ENCODE measurements around the gene WDR88. TPM values are rescaled to one million over a fixed set of nuclear protein-coding genes. Genes with fewer than 3 reads are reported as not detected.
A peak's percentile ranks its signal among the peaks of the same experiment; 100 is the strongest.

Gene WDR88
- total and polyA plus RNA-seq, 12 donors: 0.13 to 0.37 TPM; not detected in 10

- TF ChIP-seq CTCF (IDR thresholded peaks at IDR 0.05): no peak
- no peak overlapping the region for H3K27ac ChIP-seq
- intact Hi-C loops (cut with DNase I): no loop called here
- no peak for DNase-seq
- no peaks in the 10 kb centered on the region for H3K9me3 ChIP-seq
- no peaks in the 10 kb centered on the region for H3K4me1 ChIP-seq
- H3K27me3 ChIP-seq: no peaks in the 10 kb centered on the region
- H3K36me3 ChIP-seq: peaks cover 0 to 100% (median 67%) of the 10 kb centered on the region in 9 donors
- WGBS, 2 donors: 71 to 72% methylated on average over 4 of the region's 4 CpGs
- ATAC-seq: no peak
- no peak overlapping the region for H3K4me3 ChIP-seq
Observed at GRCh38 chr19:33098055-33098534, 33.8 kb upstream of the WDR88 start.

- 81 to 83% methylated on average over 10 of the region's 10 CpGs for WGBS, 2 donors
- no peak for TF ChIP-seq CTCF (IDR thresholded peaks at IDR 0.05)
- H3K36me3 ChIP-seq: peaks cover 0 to 100% (median 50%) of the 10 kb centered on the region in 9 donors
- H3K9me3 ChIP-seq: no peaks in the 10 kb centered on the region
- no peak for ATAC-seq
- H3K27me3 ChIP-seq: no peaks in the 10 kb centered on the region
- no peak overlapping the region for H3K27ac ChIP-seq
- no peak overlapping the region for H3K4me3 ChIP-seq
- H3K4me1 ChIP-seq: no peaks in the 10 kb centered on the region
- DNase-seq: no peak
- intact Hi-C loops (cut with DNase I): no loop called here
Observed at GRCh38 chr19:33100894-33101644, 30.8 kb upstream of the WDR88 start.

GRCh38 chr19:33102893-33103292, 29.0 kb upstream of the WDR88 start:
- 68 to 73% methylated on average over 6 of the region's 6 CpGs for WGBS, 2 donors
- Histone ChIP-seq H3K27ac (no peak overlapping the region), H3K4me1 (no peaks in the 10 kb centered on the region), H3K4me3 (no peak overlapping the region), H3K27me3 (no peaks in the 10 kb centered on the region), H3K36me3 (peaks cover 0 to 100% (median 47%) of the 10 kb centered on the region in 9 donors), H3K9me3 (no peaks in the 10 kb centered on the region)
- TF ChIP-seq CTCF (IDR thresholded peaks at IDR 0.05): no peak
- no peak for DNase-seq
- intact Hi-C loops (cut with DNase I): no loop called here
- peak in 1 of 8 donors; percentile 56 for ATAC-seq

- Histone ChIP-seq H3K27me3 (no peaks in the 10 kb centered on the region), H3K4me3 (no peak overlapping the region), H3K9me3 (no peaks in the 10 kb centered on the region), H3K36me3 (peaks cover 0 to 100% (median 47%) of the 10 kb centered on the region in 9 donors), H3K4me1 (no peaks in the 10 kb centered on the region), H3K27ac (no peak overlapping the region)
- 90 to 91% methylated on average over 10 of the region's 10 CpGs for WGBS, 2 donors
- ATAC-seq (no peak), DNase-seq (no peak)
- intact Hi-C loops (cut with DNase I): no loop called here
- no peak for TF ChIP-seq CTCF (IDR thresholded peaks at IDR 0.05)
Observed at GRCh38 chr19:33108161-33108560, 23.8 kb upstream of the WDR88 start.

All from heart right ventricle (tissue), 16 donors.